ENCODE data around the gene CARD8. TPM values are rescaled to one million over a fixed set of nuclear protein-coding genes. Genes with fewer than 3 reads are reported as not detected.

The CARD8 gene
- total RNA-seq, result 100 to 1,000 TPM; 109 TPM

- H3K4me1 Mint-ChIP-seq (ENCODE audit: low read depth), result peaks cover 59% of the 10 kb centered on the region
- DNase-seq, result peak; percentile 89
- intact Hi-C loops (cut with micrococcal nuclease), result loop anchor here (5.0 kb wide), 1 partner anchor 53 kb away; no protein-coding TSS in a partner anchor
- no peaks in the 10 kb centered on the region for H3K27me3 Mint-ChIP-seq
- TF ChIP-seq CTCF (IDR thresholded peaks at IDR 0.05), result no peak
- CTCF ChIA-PET, result interaction anchor here (0.6 to 2.9 kb wide), 5 partner anchors 11 to 329 kb away, joined by 3 to 9 read pairs (median 4); no protein-coding TSS in a partner anchor
- peak within 1 kb of the TSS; percentile 100 for H3K27ac Mint-ChIP-seq
- H3K4me3 Mint-ChIP-seq, result peak within 1 kb of the TSS; percentile 89
- H3K9me3 Mint-ChIP-seq, result no peaks in the 10 kb centered on the region
- POLR2A ChIA-PET, result interaction anchor here (0.6 to 2.5 kb wide), 9 partner anchors 10 to 740 kb away, joined by 3 to 25 read pairs (median 5); partner anchors contain the start of genes PLA2G4C and ZSWIM9
- peaks cover 11% of the 10 kb centered on the region for H3K36me3 Mint-ChIP-seq (ENCODE audit: low read depth)
- peak; percentile 87 for ATAC-seq
Measured at GRCh38 chr19:48255376-48256303, at the start of gene CARD8. Gene CARD8, minus strand, starts transcription at chr19:48255912. Its CDS starts 14,892 bp downstream, at chr19:48241020.

- Mint-ChIP-seq H3K9me3 (no peaks in the 10 kb centered on the region), H3K4me1 (ENCODE audit: low read depth) (no peaks in the 10 kb centered on the region), H3K27me3 (no peaks in the 10 kb centered on the region), H3K36me3 (ENCODE audit: low read depth) (no peaks in the 10 kb centered on the region), H3K27ac (no peak overlapping the region), H3K4me3 (no peak overlapping the region)
- ChIA-PET CTCF (interaction anchor here (2.0 kb wide), 1 partner anchor 10 kb away, joined by 7 read pairs; no protein-coding TSS in a partner anchor), POLR2A (no interaction called here)
- no peak for DNase-seq
- no peak for TF ChIP-seq CTCF (IDR thresholded peaks at IDR 0.05)
- intact Hi-C loops (cut with micrococcal nuclease), result no loop called here
- ATAC-seq, result no peak
Measured at GRCh38 chr19:48303866-48304265, 48.2 kb upstream of the CARD8 start.

GRCh38 chr19:48303367-48303766 lies 47.7 kb upstream of the CARD8 start:
- intact Hi-C loops (cut with micrococcal nuclease), result no loop called here
- Mint-ChIP-seq H3K36me3 (ENCODE audit: low read depth) (no peaks in the 10 kb centered on the region), H3K4me3 (no peak overlapping the region), H3K27ac (no peak overlapping the region), H3K27me3 (no peaks in the 10 kb centered on the region), H3K9me3 (no peaks in the 10 kb centered on the region), H3K4me1 (ENCODE audit: low read depth) (no peaks in the 10 kb centered on the region)
- ChIA-PET CTCF (interaction anchor here (2.0 kb wide), 1 partner anchor 11 kb away, joined by 7 read pairs; no protein-coding TSS in a partner anchor), POLR2A (no interaction called here)
- DNase-seq (no peak), ATAC-seq (no peak)
- TF ChIP-seq CTCF (IDR thresholded peaks at IDR 0.05), result no peak

GRCh38 chr19:48302600-48302959 lies 46.9 kb upstream of the CARD8 start:
- ChIA-PET CTCF (no interaction called here), POLR2A (no interaction called here)
- Mint-ChIP-seq H3K4me1 (ENCODE audit: low read depth) (no peaks in the 10 kb centered on the region), H3K36me3 (ENCODE audit: low read depth) (no peaks in the 10 kb centered on the region), H3K9me3 (no peaks in the 10 kb centered on the region), H3K27ac (no peak overlapping the region), H3K4me3 (no peak overlapping the region), H3K27me3 (no peaks in the 10 kb centered on the region)
- intact Hi-C loops (cut with micrococcal nuclease), result no loop called here
- ATAC-seq (no peak), DNase-seq (no peak)
- TF ChIP-seq CTCF (IDR thresholded peaks at IDR 0.05), result no peak

All from activated CD8-positive, alpha-beta T cell treated with anti-CD3 and anti-CD28 coated beads for 36 hours (primary cell).